IPS-20b (cell line): ENCODE measurements around the gene NFXL1.

Source experiments
- H3K27ac ChIP-seq: one replicate; pipeline ENCODE4 v1.5.1; 2013; ENCODE audit warnings: low read length
- H3K27me3 ChIP-seq: 2 replicates; pipeline ENCODE4 v1.6.1; 2013; ENCODE audit warnings: mild to moderate bottlenecking, low read length, inconsistent platforms; ENCODE audit not compliant: insufficient read depth
- H3K36me3 ChIP-seq: 2 replicates; pipeline ENCODE4 v1.6.1; 2013; ENCODE audit warnings: low read depth, mild to moderate bottlenecking, inconsistent platforms, low read length, moderate library complexity; ENCODE audit not compliant: insufficient read depth
- H3K4me1 ChIP-seq: 2 replicates; pipeline ENCODE4 v1.6.1; 2013; ENCODE audit warnings: mild to moderate bottlenecking, control low read depth, inconsistent platforms, low read length, moderate library complexity; ENCODE audit not compliant: insufficient read depth
- H3K4me3 ChIP-seq: 2 replicates; pipeline ENCODE4 v1.5.1; 2013; ENCODE audit warnings: mild to moderate bottlenecking, low read length, inconsistent platforms
- H3K9ac ChIP-seq: 2 replicates; pipeline ENCODE4 v1.6.1; 2013; ENCODE audit warnings: low read depth, mild to moderate bottlenecking, inconsistent platforms, low read length, moderate library complexity
- H3K9me3 ChIP-seq: 2 replicates; pipeline ENCODE4 v1.6.1; 2013; ENCODE audit warnings: mild to moderate bottlenecking, low read depth, low read length, inconsistent platforms; ENCODE audit not compliant: insufficient read depth

Gene NFXL1

DNA sequence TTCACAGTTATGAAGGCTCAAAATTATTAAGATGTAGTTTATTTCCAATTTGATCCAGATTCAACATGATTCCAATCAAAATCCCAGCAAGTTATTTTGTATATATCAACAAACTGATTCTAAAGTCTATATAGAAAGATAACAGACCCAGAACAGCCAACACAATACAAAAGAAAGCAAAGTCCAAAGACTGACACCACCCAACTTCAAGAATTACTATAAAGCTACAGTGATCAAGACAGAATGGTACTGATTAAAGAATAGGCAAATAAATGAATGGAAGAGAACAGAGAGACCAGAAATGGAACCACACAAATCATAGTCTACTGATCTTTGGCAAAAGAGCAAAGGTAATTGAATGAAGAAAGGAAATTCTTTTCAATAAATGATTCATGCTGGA is 34.9 kb downstream of the NFXL1 start:
- H3K9ac ChIP-seq: no peak overlapping the region
- H3K27ac ChIP-seq: no peak overlapping the region
- no peaks in the 10 kb centered on the region for H3K27me3 ChIP-seq
- no peaks in the 10 kb centered on the region for H3K4me1 ChIP-seq
- H3K36me3 ChIP-seq: peaks cover 92% of the 10 kb centered on the region
- H3K4me3 ChIP-seq: no peak overlapping the region
- no peaks in the 10 kb centered on the region for H3K9me3 ChIP-seq

- Histone ChIP-seq H3K9ac (no peak overlapping the region), H3K36me3 (peaks cover 89% of the 10 kb centered on the region), H3K27me3 (no peaks in the 10 kb centered on the region), H3K4me3 (no peak overlapping the region), H3K27ac (no peak overlapping the region), H3K9me3 (no peaks in the 10 kb centered on the region), H3K4me1 (no peaks in the 10 kb centered on the region)
These were observed 37.4 kb downstream of the NFXL1 start for GRCh38 chr4:47876784-47877546.

DNA sequence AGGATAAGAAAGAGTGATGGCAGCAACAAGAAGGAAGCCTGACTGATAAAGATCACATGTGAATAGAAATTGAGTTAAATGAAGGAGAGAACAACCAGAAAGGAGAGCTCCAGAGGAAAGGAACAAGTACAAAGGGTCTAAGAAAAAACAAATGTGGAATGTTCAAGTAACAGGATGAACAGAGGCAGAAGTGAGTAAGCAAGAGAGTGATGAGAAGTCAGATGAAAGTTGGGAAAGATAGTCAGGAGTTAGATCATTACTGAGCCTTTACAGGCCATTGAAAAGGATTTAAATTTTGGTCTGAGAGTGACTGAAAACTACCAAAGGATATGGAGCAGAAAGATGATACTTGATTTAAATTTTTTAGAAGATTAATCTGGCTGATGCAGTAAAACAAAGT is 38.1 kb downstream of the NFXL1 start:
- H3K4me3 ChIP-seq: no peak overlapping the region
- no peaks in the 10 kb centered on the region for H3K27me3 ChIP-seq
- peaks cover 85% of the 10 kb centered on the region for H3K36me3 ChIP-seq
- no peaks in the 10 kb centered on the region for H3K4me1 ChIP-seq
- no peak overlapping the region for H3K9ac ChIP-seq
- H3K9me3 ChIP-seq: no peaks in the 10 kb centered on the region
- H3K27ac ChIP-seq: no peak overlapping the region

GRCh38 chr4:47873877-47874541 is 40.4 kb downstream of the NFXL1 start:
- H3K9ac ChIP-seq: no peak overlapping the region
- H3K27ac ChIP-seq: no peak overlapping the region
- H3K36me3 ChIP-seq: peaks cover 83% of the 10 kb centered on the region
- H3K27me3 ChIP-seq: no peaks in the 10 kb centered on the region
- no peak overlapping the region for H3K4me3 ChIP-seq
- no peaks in the 10 kb centered on the region for H3K4me1 ChIP-seq
- no peaks in the 10 kb centered on the region for H3K9me3 ChIP-seq

GRCh38 chr4:47863486-47863885 is 50.9 kb downstream of the NFXL1 start:
- Histone ChIP-seq H3K4me3 (no peak overlapping the region), H3K9ac (no peak overlapping the region), H3K27me3 (no peaks in the 10 kb centered on the region), H3K27ac (no peak overlapping the region), H3K4me1 (no peaks in the 10 kb centered on the region; the same call in 1 of the 2 replicates), H3K36me3 (peaks cover 40% of the 10 kb centered on the region), H3K9me3 (no peaks in the 10 kb centered on the region)

DNA sequence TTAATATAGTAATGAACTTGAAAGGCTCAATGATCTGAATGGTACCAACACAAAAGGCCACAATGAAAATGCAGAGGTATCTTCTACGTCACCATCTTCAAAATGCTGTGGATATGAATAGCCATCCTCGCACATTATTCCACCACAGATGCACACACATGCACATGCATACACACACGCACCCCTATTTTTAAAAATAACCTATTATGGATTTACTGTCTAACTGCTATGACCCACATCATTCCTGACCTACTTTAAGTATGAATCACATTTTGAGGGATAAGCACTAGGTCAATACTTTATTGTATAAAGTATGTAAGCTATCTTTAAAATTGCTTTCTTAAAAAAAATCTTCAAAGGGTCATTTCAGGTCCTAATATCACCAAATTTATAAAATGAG is 52.1 kb downstream of the NFXL1 start:
- Histone ChIP-seq H3K9ac (no peak overlapping the region), H3K4me3 (no peak overlapping the region), H3K27me3 (no peaks in the 10 kb centered on the region), H3K9me3 (no peaks in the 10 kb centered on the region), H3K36me3 (peaks cover 41% of the 10 kb centered on the region), H3K4me1 (no peaks in the 10 kb centered on the region; the same call in 1 of the 2 replicates), H3K27ac (no peak overlapping the region)

GRCh38 chr4:47860305-47860704 is 54.1 kb downstream of the NFXL1 start:
- H3K9ac ChIP-seq: no peak overlapping the region
- H3K27ac ChIP-seq: no peak overlapping the region
- peaks cover 30% of the 10 kb centered on the region for H3K36me3 ChIP-seq

GRCh38 chr4:47858006-47858405 is 56.4 kb downstream of the NFXL1 start:
- H3K27ac ChIP-seq: no peak overlapping the region
- H3K36me3 ChIP-seq: peaks cover 42% of the 10 kb centered on the region

More at GRCh38 chr4:47860305-47860704, 54.1 kb downstream of the NFXL1 start:
- H3K4me1 ChIP-seq: no peaks in the 10 kb centered on the region; the same call in 1 of the 2 replicates
- no peaks in the 10 kb centered on the region for H3K9me3 ChIP-seq
- no peaks in the 10 kb centered on the region for H3K27me3 ChIP-seq
- H3K4me3 ChIP-seq: no peak overlapping the region

GRCh38 chr4:47856713-47857112 is 57.7 kb downstream of the NFXL1 start:
- no peaks in the 10 kb centered on the region for H3K4me1 ChIP-seq
- H3K27ac ChIP-seq: no peak overlapping the region
- H3K36me3 ChIP-seq: peaks cover 43% of the 10 kb centered on the region
- no peaks in the 10 kb centered on the region for H3K27me3 ChIP-seq
- H3K9ac ChIP-seq: no peak overlapping the region
- no peak overlapping the region for H3K4me3 ChIP-seq
- H3K9me3 ChIP-seq: no peaks in the 10 kb centered on the region

More at GRCh38 chr4:47858006-47858405, 56.4 kb downstream of the NFXL1 start:
- Histone ChIP-seq H3K4me1 (no peaks in the 10 kb centered on the region), H3K4me3 (no peak overlapping the region), H3K9me3 (no peaks in the 10 kb centered on the region), H3K9ac (no peak overlapping the region), H3K27me3 (no peaks in the 10 kb centered on the region)

DNA sequence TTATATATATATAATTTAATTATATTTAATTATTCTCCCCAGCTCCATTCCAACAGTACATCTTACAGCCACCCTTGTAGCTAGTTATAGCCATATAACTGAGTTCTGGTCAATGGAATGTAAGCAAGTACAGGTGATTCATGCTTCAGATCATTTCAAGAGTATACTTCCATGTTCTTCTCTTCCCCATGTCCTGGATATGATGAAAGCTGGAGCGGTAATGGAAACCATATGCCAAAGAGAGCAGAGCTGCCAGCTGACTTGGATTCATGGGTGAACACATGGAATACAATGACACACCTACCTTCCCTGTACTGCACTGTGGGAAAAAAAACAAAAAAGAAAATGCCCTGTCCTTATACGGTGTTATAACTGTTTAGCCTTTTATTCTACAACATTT is 59.0 kb downstream of the NFXL1 start:
- no peak overlapping the region for H3K9ac ChIP-seq
- no peaks in the 10 kb centered on the region for H3K27me3 ChIP-seq
- no peaks in the 10 kb centered on the region for H3K9me3 ChIP-seq
- H3K4me3 ChIP-seq: no peak overlapping the region
- H3K27ac ChIP-seq: no peak overlapping the region
- peaks cover 51% of the 10 kb centered on the region for H3K36me3 ChIP-seq
- no peaks in the 10 kb centered on the region for H3K4me1 ChIP-seq

GRCh38 chr4:47852136-47852535 is 62.2 kb downstream of the NFXL1 start:
- H3K9ac ChIP-seq: no peak overlapping the region
- no peaks in the 10 kb centered on the region for H3K9me3 ChIP-seq
- H3K27me3 ChIP-seq: no peaks in the 10 kb centered on the region
- H3K36me3 ChIP-seq: peaks cover 66% of the 10 kb centered on the region
- no peaks in the 10 kb centered on the region for H3K4me1 ChIP-seq
- H3K27ac ChIP-seq: no peak overlapping the region
- H3K4me3 ChIP-seq: no peak overlapping the region

- no peak overlapping the region for H3K27ac ChIP-seq
- no peak overlapping the region for H3K9ac ChIP-seq
- no peaks in the 10 kb centered on the region for H3K9me3 ChIP-seq
- no peaks in the 10 kb centered on the region for H3K4me1 ChIP-seq
- H3K4me3 ChIP-seq: no peak overlapping the region
- H3K27me3 ChIP-seq: no peaks in the 10 kb centered on the region
- H3K36me3 ChIP-seq: peaks cover 63% of the 10 kb centered on the region
These were observed 64.9 kb downstream of the NFXL1 start for GRCh38 chr4:47849466-47849865.
